HG03135 (cell line): ENCODE data around the gene MYO7B.

Experiments used
- ATAC-seq: cut with Tn5 transposase; IDR thresholded peaks from one replicate; pipeline ENCODE4 v1.9.1; 2021; ENCODE audit warnings: mild to moderate bottlenecking, moderate library complexity; ENCODE audit not compliant: unreplicated experiment

The MYO7B gene

DNA sequence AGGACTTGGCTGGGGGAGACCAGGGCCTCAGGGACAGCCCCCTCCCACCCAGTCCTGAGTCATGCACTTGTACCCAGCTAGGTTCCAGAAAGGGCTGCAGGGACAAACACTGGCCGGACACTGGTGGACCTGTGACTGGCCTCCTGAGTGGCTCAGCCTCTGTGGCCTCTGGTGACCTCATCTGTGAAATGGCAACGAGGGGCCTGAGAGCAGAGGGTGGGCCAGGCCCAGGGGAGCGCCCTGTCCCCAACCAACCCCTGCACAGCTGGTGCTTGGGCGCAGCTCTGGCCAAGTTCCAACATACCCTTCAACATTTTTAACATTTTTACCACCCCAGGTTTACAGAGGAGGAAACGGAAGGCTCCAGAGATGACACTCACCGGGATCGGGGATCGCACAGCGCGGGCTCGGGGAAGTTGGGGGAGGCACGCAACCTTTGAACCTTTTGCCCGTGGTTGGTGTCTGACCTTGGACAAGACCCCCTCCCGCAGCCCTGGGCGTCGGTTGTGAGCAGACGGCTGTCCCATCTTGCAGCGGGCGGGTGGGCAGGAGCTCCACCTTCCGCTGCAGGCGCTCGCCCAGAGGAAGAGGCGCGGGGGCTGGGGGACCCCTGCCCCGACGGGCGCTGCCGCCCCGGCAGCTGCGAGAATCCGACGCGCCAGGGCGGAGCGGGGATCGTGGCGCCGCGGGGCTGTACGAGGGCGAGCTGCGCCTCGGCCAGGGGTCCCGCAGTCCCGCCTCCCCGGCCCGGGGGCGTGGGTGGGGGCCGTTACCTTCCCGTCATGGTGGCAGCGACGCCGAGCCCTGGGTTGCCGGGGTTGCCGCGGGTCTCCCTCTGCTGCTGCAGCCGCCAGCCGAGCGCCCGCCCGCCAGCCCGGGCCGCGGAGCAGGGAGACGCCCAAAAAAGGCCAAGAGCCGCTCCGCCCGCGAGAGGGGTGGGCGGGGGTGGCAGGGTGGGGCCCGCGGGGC lies 139.0 kb downstream of the MYO7B start:
- no peak for ATAC-seq

DNA sequence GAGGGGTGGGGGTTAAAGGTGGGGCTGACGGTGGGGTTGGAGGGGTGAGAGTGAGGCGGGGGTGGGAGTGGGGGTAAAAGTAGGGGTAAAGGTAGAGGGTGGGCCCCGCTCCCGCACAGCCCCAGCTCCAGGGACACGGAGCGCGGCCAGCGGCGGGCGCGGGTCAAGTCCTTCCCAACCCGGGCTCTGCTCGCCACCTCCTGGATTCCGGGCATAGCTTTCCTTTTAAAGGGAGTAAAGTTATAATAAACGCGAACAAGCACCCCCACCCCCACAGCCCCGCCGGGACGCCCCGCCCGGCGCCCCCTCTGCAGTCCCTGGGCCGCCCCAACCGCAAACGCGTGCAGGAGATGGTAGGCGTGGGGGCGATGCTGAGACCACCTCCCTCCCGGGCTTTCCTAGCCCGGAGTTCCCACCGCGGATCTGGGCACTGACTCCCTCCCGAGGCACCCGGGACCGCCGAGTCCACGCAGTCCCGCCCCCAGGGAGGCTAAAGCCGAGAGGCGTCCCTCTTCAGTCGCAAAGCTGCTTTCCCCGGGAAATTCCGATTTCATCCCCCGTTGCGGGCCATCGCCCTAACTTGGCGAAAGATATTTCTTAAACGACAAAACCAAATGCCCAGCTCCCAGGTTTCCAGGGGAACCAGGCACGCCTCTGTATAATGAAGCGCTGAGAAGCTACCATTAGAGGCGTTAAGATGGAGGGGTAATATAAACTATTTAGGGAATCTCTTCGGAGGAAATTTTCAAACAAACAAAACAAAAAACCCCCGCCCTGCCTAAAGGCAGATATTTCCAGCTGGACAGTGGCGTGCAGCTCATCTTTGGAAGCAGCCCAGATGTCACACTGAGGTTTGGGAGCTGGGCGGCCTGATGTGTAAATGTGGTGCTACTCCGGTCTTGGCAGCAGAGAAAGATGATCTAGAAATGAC lies 140.1 kb downstream of the MYO7B start, which contains the start of gene LIMS2:
Gene LIMS2 (minus strand): TSS at position 200 of the 931 bp plus-strand sequence. CDS start 506 bp downstream, outside the sequence.
- ATAC-seq: no peak

- ATAC-seq: no peak
Observed at GRCh38 chr2:127676906-127677305, 141.4 kb downstream of the MYO7B start.

DNA sequence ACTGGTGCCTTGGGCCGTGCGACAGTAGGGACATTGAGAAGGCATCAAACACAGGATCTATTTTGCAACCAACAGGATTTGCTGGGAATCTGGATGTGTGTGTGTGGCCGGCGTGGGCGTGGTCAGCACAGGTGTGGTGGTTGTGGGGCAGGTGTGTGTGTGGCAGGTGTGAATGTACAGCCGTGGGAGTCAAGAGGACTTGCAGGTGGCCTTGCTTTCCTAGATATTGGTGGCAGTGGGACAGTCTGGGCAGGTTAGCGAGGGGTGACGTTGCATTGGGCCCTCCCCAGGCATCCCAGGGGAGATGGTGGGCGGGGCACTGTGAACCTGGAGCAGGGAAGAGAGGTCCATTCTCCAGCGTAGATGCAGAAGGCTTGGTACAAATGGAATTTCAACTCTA lies 143.0 kb downstream of the MYO7B start:
- ATAC-seq: no peak

DNA sequence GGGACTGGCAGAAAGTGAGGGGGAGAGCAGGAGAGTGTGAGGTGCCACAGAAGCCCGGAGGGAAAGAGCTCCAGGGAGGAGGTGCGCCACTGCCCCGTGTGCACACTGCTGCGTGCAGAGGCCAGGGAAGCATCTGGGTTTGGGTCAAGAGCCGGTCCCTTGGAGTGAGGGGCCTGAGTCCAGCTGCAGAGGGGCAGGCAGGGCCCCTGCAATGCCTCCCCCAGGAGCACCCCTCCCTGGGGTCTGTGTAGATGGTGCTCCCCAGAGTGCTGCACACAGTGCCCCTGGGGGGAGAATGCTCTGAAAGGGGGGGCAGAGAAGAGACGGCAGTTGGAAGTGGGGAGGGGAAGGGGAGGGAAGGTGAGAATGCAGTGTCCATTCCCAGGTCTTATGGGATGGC lies 143.5 kb downstream of the MYO7B start:
- no peak for ATAC-seq

DNA sequence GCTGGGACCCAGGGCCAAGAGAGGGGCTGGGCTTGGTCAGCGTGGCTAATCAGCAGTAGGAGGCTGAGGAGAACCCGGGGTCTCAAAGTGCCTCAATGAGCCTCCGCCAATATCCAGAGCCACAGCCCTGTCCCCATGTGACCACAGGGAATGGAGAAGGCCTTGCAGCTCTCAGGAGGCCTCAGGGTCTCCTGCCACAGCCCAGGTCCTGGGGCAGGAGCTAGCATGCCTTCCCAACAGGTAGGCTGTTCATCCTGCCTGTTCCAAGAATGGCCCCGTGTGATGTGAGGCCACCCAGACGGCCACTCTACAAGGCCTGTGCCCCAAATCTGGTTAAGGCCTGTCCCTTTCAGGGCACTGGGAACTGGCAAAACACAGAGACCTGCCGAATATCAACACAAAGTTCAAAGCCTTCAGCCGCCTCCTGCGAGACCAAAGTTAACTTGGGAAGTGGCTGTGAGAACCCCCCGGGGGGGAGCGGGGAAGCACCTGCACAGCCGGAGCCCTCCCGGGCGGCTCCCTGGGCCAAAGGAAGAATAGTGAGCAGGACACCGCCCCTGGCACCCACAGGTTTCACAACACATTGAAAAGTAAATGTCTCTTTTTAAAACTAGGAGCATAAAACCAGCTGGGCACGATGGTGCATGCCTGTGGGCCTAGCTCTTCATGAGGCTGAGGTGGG lies 144.3 kb downstream of the MYO7B start:
- no peak for ATAC-seq

- no peak for ATAC-seq
Observed at GRCh38 chr2:127680706-127681287, 145.3 kb downstream of the MYO7B start.

GRCh38 chr2:127681288-127681804 lies 145.9 kb downstream of the MYO7B start:
- no peak for ATAC-seq

GRCh38 chr2:127681976-127682857 lies 146.7 kb downstream of the MYO7B start:
- ATAC-seq: no peak

DNA sequence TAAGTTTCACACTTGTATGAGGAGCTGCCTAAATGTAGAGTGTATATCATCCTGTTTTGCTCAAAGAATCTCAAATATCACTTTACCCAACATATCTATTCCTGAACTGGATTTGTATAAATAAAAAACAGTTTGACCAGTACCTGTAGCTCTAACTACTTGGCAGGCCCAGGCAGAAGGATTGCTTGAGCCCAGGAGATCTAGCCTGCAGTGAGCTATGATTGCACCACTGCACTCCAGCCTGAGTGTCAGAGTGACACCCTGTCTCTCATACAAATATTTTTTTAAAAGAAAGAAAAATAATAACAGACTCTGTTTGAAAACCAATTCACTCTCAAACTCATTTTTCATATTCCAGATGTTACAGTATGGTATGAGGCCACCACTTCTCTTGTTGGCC lies 147.6 kb downstream of the MYO7B start:
- no peak for ATAC-seq

DNA sequence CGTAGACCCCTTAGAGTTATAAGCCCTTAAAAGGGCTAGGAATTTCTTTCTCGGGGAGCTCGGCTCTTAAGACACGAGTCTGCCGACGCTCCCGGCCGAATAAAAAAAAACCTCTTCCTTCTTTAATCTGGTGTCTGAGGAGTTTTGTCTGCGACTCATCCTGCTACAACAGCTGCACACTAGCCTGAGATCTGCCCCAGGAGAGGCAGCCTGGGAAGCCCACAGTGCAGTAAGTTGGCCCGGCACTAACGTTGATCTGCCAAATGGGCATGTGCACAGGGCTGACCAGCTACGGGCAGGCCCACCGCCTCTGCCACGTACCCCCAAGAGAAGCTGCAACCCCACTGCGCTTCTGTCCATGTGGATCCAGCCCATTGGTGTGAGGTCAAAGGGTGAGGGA lies 148.3 kb downstream of the MYO7B start:
- no peak for ATAC-seq

DNA sequence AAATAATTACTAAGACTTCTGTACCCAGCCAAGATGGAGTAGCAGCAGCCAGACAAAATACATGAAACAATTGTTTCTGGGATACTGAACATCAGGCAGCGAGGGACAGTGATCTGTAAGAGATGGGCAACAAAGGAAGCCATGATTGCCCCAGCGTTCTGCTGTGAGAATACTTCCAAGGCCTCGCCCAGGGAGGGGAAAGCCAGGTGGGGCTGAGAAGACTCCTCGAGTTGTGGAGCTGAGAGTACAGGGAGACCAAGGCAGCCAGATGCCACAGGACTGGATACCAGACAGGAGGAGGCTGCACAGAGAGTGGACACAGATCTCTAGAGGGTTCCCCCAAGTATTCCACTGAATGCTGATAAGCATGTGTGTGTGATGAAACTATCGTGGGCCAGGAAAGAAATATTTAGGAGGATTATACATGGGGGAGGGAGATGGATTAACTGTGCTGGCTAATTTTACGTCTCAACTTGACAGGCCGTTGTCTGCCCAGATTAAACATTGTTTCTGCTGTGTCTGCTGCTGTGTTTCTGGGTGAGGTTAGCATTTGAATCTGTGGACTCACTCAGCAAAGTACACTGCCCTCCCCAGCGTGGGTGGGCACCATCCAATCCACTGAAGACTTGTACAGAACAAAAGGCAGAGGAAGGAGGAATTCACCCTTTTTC lies 150.1 kb downstream of the MYO7B start:
- ATAC-seq: no peak
